Cardiac muscle cell (in vitro differentiated cells and primary cell): Measurements from ENCODE around the gene USP17L26. TPM values are rescaled to one million over a fixed set of nuclear protein-coding genes. Genes with fewer than 3 reads are reported as not detected.
"Not testable (repeated sequence)": the region's sequence is repeated elsewhere in the genome, so short reads cannot be mapped to it uniquely, and the experiment has no call there.

Source experiments
- DNase-seq, 2 donors: peaks; one replicate each; pipeline versions ENCODE4 v3.0.0 to v3.0.0-alpha.2; 2010 to 2017; ENCODE audit warnings: low read depth in 1 of 2, low spot score in 1 of 2
- H3K27ac ChIP-seq: fragments of 200-600 bp; sonication (generic); 2 replicates; pipeline ENCODE4 v1.5.1; 2016
- H3K27me3 ChIP-seq: fragments of 200-600 bp; sonication (generic); 2 replicates; pipeline ENCODE4 v1.6.0; 2016; ENCODE audit warnings: control low read depth
- H3K36me3 ChIP-seq: fragments of 200-600 bp; sonication (generic); 2 replicates; pipeline ENCODE4 v1.5.1; 2016; ENCODE audit warnings: control low read depth
- H3K4me1 ChIP-seq: fragments of 200-600 bp; sonication (generic); 2 replicates; pipeline ENCODE4 v1.8.1; 2017; ENCODE audit warnings: low read depth, mild to moderate bottlenecking, mixed run types
- H3K4me3 ChIP-seq: fragments of 200-600 bp; sonication (generic); 2 replicates; pipeline ENCODE4 v1.5.1; 2016; ENCODE audit warnings: mild to moderate bottlenecking
- H3K9me3 ChIP-seq: fragments of 200-600 bp; sonication (generic); 2 replicates; pipeline ENCODE4 v1.5.1; 2017; ENCODE audit warnings: low read depth, mild to moderate bottlenecking, control low read depth
- CTCF ChIP-seq: IDR thresholded peaks from 2 replicates; pipeline ENCODE4 v1.5.1; 2012; ENCODE audit warnings: low read depth, mild to moderate bottlenecking, low read length
- polyA plus RNA-seq: library from polyadenylated mRNA; unstranded; fragments of >200 nt; fragmentation: Nextera tagmentation; extraction: Ambion mirVana; gene quantifications from 2 replicates; pipeline ENCODE4 v1.2.1, GENCODE V29; 2016
- total RNA-seq: library from RNA; depleted of rRNA; stranded (reverse); fragments of >200 nt; gene quantifications from 2 replicates; pipeline ENCODE4 v1.2.3, GENCODE V29; 2016

Gene USP17L26
- total and polyA plus RNA-seq, 2 experiments from 2014 or later = not detected

DNA sequence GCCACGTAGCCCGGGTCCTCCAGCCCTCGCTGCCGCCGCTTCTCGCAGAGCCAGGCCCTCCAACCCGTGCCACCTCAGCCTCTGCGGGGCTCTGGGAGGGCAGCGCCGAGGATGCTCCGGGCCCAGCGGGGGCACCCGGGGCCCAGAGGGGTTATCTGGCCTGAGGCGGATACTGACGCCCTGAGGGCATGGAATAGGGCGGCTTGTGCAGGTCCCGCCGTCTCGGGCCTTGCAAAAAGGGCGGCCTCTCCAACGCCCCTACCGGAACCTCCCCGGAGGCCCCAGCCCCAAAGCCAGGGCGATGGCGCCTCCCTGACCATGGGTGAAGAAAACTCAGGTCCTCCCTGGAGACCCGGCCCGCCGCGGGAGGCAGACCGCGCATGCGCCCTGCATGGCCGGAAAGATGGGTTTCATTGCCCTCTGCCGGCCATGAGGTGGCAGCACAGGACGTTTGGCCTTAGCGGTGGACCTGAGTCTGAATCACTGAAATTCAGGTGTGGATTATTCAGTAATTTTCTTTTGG lies 46.6 kb downstream of the USP17L26 start:
- not testable (repeated sequence) for H3K4me3 ChIP-seq, H3K27ac ChIP-seq, H3K27me3 ChIP-seq, H3K36me3 ChIP-seq, H3K4me1 ChIP-seq, H3K9me3 ChIP-seq
- peak; percentile 28 for TF ChIP-seq CTCF
- peak in 1 of 2 donors; percentile 0 for DNase-seq

DNA sequence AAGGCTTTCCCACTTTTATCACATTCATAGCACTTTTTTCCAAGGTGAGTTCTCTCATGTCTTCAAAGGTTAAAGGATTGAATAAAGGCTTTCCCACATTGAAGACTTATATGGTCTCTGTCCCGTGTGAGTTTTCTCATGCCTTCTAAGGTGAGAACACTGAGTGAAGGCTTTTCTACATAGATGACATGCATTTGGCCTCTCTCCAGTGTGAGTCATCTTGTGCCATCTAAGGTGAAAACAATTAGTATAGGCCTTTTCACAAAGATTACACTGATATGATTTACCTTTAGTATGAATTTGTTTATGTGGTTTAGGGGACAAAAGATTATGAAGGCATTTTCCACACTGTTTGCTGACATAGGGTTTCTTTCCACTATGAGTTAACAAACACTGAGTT lies 49.7 kb downstream of the USP17L26 start:
- no peak for DNase-seq
- Histone ChIP-seq H3K27me3 (no peaks in the 10 kb centered on the region), H3K9me3 (no peaks in the 10 kb centered on the region), H3K27ac (no peak overlapping the region), H3K4me1 (no peaks in the 10 kb centered on the region), H3K36me3 (no peaks in the 10 kb centered on the region), H3K4me3 (no peak overlapping the region)
- no peak for TF ChIP-seq CTCF

Other genes starting within 250 kb of the USP17L26 start
- gene FAM90A26, start 164.2 kb upstream of the USP17L26 start, total RNA-seq = not detected in 2 replicates
- not detected in 2 replicates for gene FAM90A26, start 164.2 kb upstream of the USP17L26 start, polyA plus RNA-seq
- gene USP17L10, start 124.0 kb upstream of the USP17L26 start, total RNA-seq = not detected in 2 replicates
- gene USP17L10, start 124.0 kb upstream of the USP17L26 start, polyA plus RNA-seq = not detected in 2 replicates
- gene USP17L11, start 119.3 kb upstream of the USP17L26 start, total RNA-seq = not detected in 2 replicates
- not detected in 2 replicates for gene USP17L11, start 119.3 kb upstream of the USP17L26 start, polyA plus RNA-seq
- gene USP17L12, start 114.5 kb upstream of the USP17L26 start, total RNA-seq = not detected in 2 replicates
- gene USP17L12, start 114.5 kb upstream of the USP17L26 start, polyA plus RNA-seq = not detected in 2 replicates
- not detected in 2 replicates for gene USP17L13, start 109.8 kb upstream of the USP17L26 start, total RNA-seq
- gene USP17L13, start 109.8 kb upstream of the USP17L26 start, polyA plus RNA-seq = not detected in 2 replicates
- gene USP17L15, start 100.3 kb upstream of the USP17L26 start, total RNA-seq = not detected in 2 replicates
- not detected in 2 replicates for gene USP17L15, start 100.3 kb upstream of the USP17L26 start, polyA plus RNA-seq
- not detected in 2 replicates for gene USP17L17, start 90.8 kb upstream of the USP17L26 start, total RNA-seq
- not detected in 2 replicates for gene USP17L17, start 90.8 kb upstream of the USP17L26 start, polyA plus RNA-seq
- gene USP17L18, start 86.0 kb upstream of the USP17L26 start, total RNA-seq = not detected in 2 replicates
- gene USP17L18, start 86.0 kb upstream of the USP17L26 start, polyA plus RNA-seq = not detected in 2 replicates
- not detected in 2 replicates for gene USP17L19, start 81.3 kb upstream of the USP17L26 start, total RNA-seq
- not detected in 2 replicates for gene USP17L19, start 81.3 kb upstream of the USP17L26 start, polyA plus RNA-seq
- not detected in 2 replicates for gene USP17L20, start 76.5 kb upstream of the USP17L26 start, total RNA-seq
- not detected in 2 replicates for gene USP17L20, start 76.5 kb upstream of the USP17L26 start, polyA plus RNA-seq
- not detected in 2 replicates for gene USP17L21, start 71.8 kb upstream of the USP17L26 start, total RNA-seq
- gene USP17L21, start 71.8 kb upstream of the USP17L26 start, polyA plus RNA-seq = not detected in 2 replicates
- gene USP17L22, start 67.0 kb upstream of the USP17L26 start, total RNA-seq = not detected in 2 replicates
- not detected in 2 replicates for gene USP17L22, start 67.0 kb upstream of the USP17L26 start, polyA plus RNA-seq
- gene USP17L24, start 9.5 kb upstream of the USP17L26 start, total RNA-seq = not detected in 2 replicates
- gene USP17L24, start 9.5 kb upstream of the USP17L26 start, polyA plus RNA-seq = not detected in 2 replicates
- gene USP17L25, start 4.7 kb upstream of the USP17L26 start, total RNA-seq = not detected in 2 replicates
- gene USP17L25, start 4.7 kb upstream of the USP17L26 start, polyA plus RNA-seq = not detected in 2 replicates
- gene USP17L5, start 4.7 kb downstream of the USP17L26 start, total RNA-seq = not detected in 2 replicates
- not detected in 2 replicates for gene USP17L5, start 4.7 kb downstream of the USP17L26 start, polyA plus RNA-seq
- gene USP17L27, start 9.5 kb downstream of the USP17L26 start, total RNA-seq = not detected in 2 replicates
- gene USP17L27, start 9.5 kb downstream of the USP17L26 start, polyA plus RNA-seq = not detected in 2 replicates
- gene USP17L28, start 14.2 kb downstream of the USP17L26 start, total RNA-seq = not detected in 2 replicates
- gene USP17L28, start 14.2 kb downstream of the USP17L26 start, polyA plus RNA-seq = not detected in 2 replicates
- not detected in 2 replicates for gene USP17L29, start 19.0 kb downstream of the USP17L26 start, total RNA-seq
- not detected in 2 replicates for gene USP17L29, start 19.0 kb downstream of the USP17L26 start, polyA plus RNA-seq
- gene USP17L30, start 28.5 kb downstream of the USP17L26 start, total RNA-seq = not detected in 2 replicates
- not detected in 2 replicates for gene USP17L30, start 28.5 kb downstream of the USP17L26 start, polyA plus RNA-seq
- not detected in 2 replicates for gene DEFB131A, start 109.8 kb downstream of the USP17L26 start, total RNA-seq
- gene DEFB131A, start 109.8 kb downstream of the USP17L26 start, polyA plus RNA-seq = not detected in 2 replicates